Neural progenitor cell (in vitro differentiated cells): Measurements from ENCODE around the gene HECA. TPM values are rescaled to one million over a fixed set of nuclear protein-coding genes. Genes with fewer than 3 reads are reported as not detected.

Source experiments
- DNase-seq: peaks from one replicate; pipeline ENCODE4 v3.0.0-alpha.2; 2016; ENCODE audit warnings: low spot score
- H2AFZ ChIP-seq: fragments of 200-600 bp; sonication (generic); replicated peaks from 2 replicates; pipeline ENCODE4 v1.6.1; 2016; ENCODE audit warnings: antibody characterized with exemption
- H3F3A ChIP-seq: fragments of 200-600 bp; sonication (generic); 2 replicates; pipeline ENCODE4 v1.6.1; 2016; ENCODE audit warnings: antibody characterized with exemption, low read depth
- H3K27ac ChIP-seq: fragments of 200-600 bp; sonication (generic); 2 replicates; pipeline ENCODE4 v1.5.1; 2016; ENCODE audit warnings: mild to moderate bottlenecking
- H3K27me3 ChIP-seq: fragments of 200-600 bp; sonication (generic); 2 replicates; pipeline ENCODE4 v1.6.1; 2016; ENCODE audit warnings: mild to moderate bottlenecking, moderate library complexity
- H3K36me3 ChIP-seq: fragments of 200-600 bp; sonication (generic); 2 replicates; pipeline ENCODE4 v1.5.1; 2016
- H3K4me1 ChIP-seq: fragments of 200-600 bp; sonication (generic); 2 replicates; pipeline ENCODE4 v1.6.1; 2016; ENCODE audit warnings: mixed run types
- H3K4me2 ChIP-seq: fragments of 200-600 bp; sonication (generic); 2 replicates; pipeline ENCODE4 v1.6.1; 2016
- H3K4me3 ChIP-seq: fragments of 200-600 bp; sonication (generic); 2 replicates; pipeline ENCODE4 v1.5.1; 2016
- H3K79me2 ChIP-seq: fragments of 200-600 bp; sonication (generic); 2 replicates; pipeline ENCODE4 v1.6.1; 2016; ENCODE audit warnings: low read depth
- H3K9ac ChIP-seq: fragments of 200-600 bp; sonication (generic); 2 replicates; pipeline ENCODE4 v1.6.1; 2016
- H3K9me3 ChIP-seq: fragments of 200-600 bp; sonication (generic); 2 replicates; pipeline ENCODE4 v1.5.1; 2016; ENCODE audit warnings: low read depth
- H4K20me1 ChIP-seq: fragments of 200-600 bp; sonication (generic); 2 replicates; pipeline ENCODE4 v1.6.1; 2016; ENCODE audit warnings: low read depth
- H3K27ac Mint-ChIP-seq: 3 replicates; pipeline ENCODE4 v1.8.0; 2021; ENCODE audit warnings: mixed read lengths
- H3K27me3 Mint-ChIP-seq: 2 replicates; pipeline ENCODE4 v1.8.0; 2022; ENCODE audit warnings: low read depth, mild to moderate bottlenecking, inconsistent platforms, moderate library complexity, mixed read lengths; ENCODE audit not compliant: insufficient read depth
- H3K36me3 Mint-ChIP-seq: 3 replicates; pipeline ENCODE4 v1.8.0; 2021; ENCODE audit warnings: mixed read lengths
- H3K4me1 Mint-ChIP-seq: 3 replicates; pipeline ENCODE4 v1.8.0; 2021; ENCODE audit warnings: mixed read lengths
- H3K4me3 Mint-ChIP-seq: 3 replicates; pipeline ENCODE4 v1.8.0; 2021; ENCODE audit warnings: mild to moderate bottlenecking, moderate library complexity, mixed read lengths
- H3K9me3 Mint-ChIP-seq: 3 replicates; pipeline ENCODE4 v1.8.0; 2020; ENCODE audit warnings: mixed read lengths
- EZH2 ChIP-seq: fragments of 200-600 bp; sonication (generic); IDR thresholded peaks from 2 replicates; pipeline ENCODE4 v1.6.1; 2017; ENCODE audit warnings: antibody characterized with exemption, mild to moderate bottlenecking, moderate library complexity
- EZH2phosphoT487 ChIP-seq: fragments of 200-600 bp; sonication (generic); IDR thresholded peaks from 2 replicates; pipeline ENCODE4 v1.6.1; 2017; ENCODE audit warnings: antibody characterized with exemption
- total RNA-seq: library from RNA; depleted of rRNA; stranded (reverse); fragments of >200 nt; gene quantifications from 2 replicates; pipeline ENCODE4 v1.2.3, GENCODE V29; 2015; ENCODE audit warnings: low replicate concordance
- TF ChIP-seq, protein P1 (sequence below): fragments of 200-600 bp; sonication (generic); IDR thresholded peaks from 2 replicates; pipeline ENCODE4 v1.5.1; 2017; ENCODE audit warnings: antibody characterized with exemption, mild to moderate bottlenecking

Gene HECA
- total RNA-seq, 1 donor from 2014 or later: 12.7 TPM

DNA sequence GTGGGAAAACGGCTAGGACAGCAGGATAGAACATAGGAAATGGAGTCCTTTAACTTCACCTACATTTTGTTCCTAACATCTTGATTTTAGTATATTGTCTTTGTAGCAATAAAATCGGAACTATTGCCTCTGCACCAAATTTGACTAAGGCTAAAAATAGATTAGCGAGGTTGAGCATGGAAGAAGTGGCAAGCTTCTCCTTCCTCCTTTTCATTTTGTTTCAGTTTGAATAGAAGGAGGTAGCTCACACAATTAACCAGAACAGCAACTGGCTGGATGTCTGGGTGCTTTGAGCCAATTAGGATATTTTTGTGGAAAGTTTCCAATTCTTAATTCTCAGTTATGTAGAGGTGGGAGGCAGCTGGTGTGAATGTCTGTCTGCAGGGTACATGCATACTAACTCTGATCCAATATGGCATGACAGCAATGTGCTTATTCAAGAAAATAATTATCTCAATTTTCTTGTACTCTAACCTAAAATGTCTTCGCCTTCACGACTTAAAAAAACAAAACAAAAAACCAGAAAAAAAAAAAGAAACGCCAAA lies 3.1 kb upstream of the HECA start:
- no peaks in the 10 kb centered on the region for H3K36me3 ChIP-seq
- H3K4me1 Mint-ChIP-seq: peaks cover 10% of the 10 kb centered on the region
- peaks cover 10% of the 10 kb centered on the region for H3K27me3 ChIP-seq
- no peaks in the 10 kb centered on the region for H3K9me3 Mint-ChIP-seq
- TF ChIP-seq, protein P1, sequence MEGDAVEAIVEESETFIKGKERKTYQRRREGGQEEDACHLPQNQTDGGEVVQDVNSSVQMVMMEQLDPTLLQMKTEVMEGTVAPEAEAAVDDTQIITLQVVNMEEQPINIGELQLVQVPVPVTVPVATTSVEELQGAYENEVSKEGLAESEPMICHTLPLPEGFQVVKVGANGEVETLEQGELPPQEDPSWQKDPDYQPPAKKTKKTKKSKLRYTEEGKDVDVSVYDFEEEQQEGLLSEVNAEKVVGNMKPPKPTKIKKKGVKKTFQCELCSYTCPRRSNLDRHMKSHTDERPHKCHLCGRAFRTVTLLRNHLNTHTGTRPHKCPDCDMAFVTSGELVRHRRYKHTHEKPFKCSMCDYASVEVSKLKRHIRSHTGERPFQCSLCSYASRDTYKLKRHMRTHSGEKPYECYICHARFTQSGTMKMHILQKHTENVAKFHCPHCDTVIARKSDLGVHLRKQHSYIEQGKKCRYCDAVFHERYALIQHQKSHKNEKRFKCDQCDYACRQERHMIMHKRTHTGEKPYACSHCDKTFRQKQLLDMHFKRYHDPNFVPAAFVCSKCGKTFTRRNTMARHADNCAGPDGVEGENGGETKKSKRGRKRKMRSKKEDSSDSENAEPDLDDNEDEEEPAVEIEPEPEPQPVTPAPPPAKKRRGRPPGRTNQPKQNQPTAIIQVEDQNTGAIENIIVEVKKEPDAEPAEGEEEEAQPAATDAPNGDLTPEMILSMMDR: no peak
- TF ChIP-seq EZH2 (no peak), EZH2phosphoT487 (no peak)
- H4K20me1 ChIP-seq: no peaks in the 10 kb centered on the region
- peaks cover 3% of the 10 kb centered on the region for H3K36me3 Mint-ChIP-seq
- no peak overlapping the region for H3K9ac ChIP-seq
- no peaks in the 10 kb centered on the region for H3K79me2 ChIP-seq
- DNase-seq: no peak
- no peak overlapping the region for H3K27ac ChIP-seq
- H3K4me2 ChIP-seq: no peak overlapping the region
- no peak overlapping the region for H3K4me3 ChIP-seq
- H3K27me3 Mint-ChIP-seq: peaks cover 12% of the 10 kb centered on the region
- no peak overlapping the region for H2AFZ ChIP-seq
- no peak overlapping the region for H3K4me3 Mint-ChIP-seq
- H3K4me1 ChIP-seq: no peaks in the 10 kb centered on the region
- peaks cover 11% of the 10 kb centered on the region for H3F3A ChIP-seq
- H3K27ac Mint-ChIP-seq: no peak overlapping the region
- no peaks in the 10 kb centered on the region for H3K9me3 ChIP-seq

DNA sequence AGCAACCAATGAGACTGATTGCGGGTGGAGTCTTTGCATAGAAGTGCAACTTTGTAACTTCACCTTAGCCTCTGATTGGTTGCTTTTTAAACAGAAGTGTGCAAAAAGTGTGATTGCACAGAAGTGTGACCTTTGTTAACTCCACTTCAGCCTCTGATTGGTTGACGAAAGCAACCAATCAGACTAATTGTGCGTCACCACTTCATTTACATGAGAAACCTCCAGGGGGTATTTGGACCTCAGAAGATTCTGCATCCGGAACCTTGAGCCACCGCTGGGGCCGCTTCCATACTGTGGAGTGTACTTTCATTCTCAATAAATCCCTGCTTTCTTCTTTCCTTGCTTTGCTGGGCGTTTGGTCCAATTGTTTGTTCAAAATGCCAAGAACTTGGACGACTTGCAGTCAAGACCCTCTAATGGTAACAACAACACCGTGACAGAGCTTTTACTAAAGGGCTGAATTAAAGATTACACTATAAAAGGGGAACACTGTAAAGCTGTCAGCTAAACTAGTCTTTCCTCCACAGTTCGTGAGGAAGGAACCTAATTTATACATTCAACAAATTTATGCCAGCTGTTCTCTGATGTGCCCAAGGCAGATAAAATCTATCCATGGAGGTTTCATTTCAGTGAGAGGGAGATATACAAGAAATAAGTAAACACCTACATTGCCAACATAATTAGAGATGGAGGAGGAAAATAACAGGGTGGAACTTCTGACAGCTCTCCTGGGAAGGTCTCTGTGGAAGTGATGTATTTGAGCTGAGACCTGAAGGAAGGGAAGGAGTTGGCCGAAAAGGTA lies 1.4 kb upstream of the HECA start:
- Histone ChIP-seq H3K27ac (no peak overlapping the region), H3K4me3 (no peak overlapping the region), H3K79me2 (peaks cover 12% of the 10 kb centered on the region), H3K9me3 (no peaks in the 10 kb centered on the region), H2AFZ (no peak overlapping the region), H3K36me3 (no peaks in the 10 kb centered on the region), H3K4me1 (no peaks in the 10 kb centered on the region), H3K27me3 (peaks cover 15% of the 10 kb centered on the region), H3K4me2 (no peak overlapping the region), H4K20me1 (no peaks in the 10 kb centered on the region), H3F3A (peaks cover 11% of the 10 kb centered on the region), H3K9ac (no peak overlapping the region)
- TF ChIP-seq EZH2phosphoT487 (no peak), EZH2 (no peak)
- TF ChIP-seq, protein P1: no peak
- Mint-ChIP-seq H3K27me3 (peaks cover 10% of the 10 kb centered on the region), H3K9me3 (no peaks in the 10 kb centered on the region), H3K27ac (no peak overlapping the region), H3K4me1 (peaks cover 23% of the 10 kb centered on the region), H3K4me3 (peak overlapping the region; percentile 46), H3K36me3 (peaks cover 8% of the 10 kb centered on the region)
- DNase-seq: no peak

DNA sequence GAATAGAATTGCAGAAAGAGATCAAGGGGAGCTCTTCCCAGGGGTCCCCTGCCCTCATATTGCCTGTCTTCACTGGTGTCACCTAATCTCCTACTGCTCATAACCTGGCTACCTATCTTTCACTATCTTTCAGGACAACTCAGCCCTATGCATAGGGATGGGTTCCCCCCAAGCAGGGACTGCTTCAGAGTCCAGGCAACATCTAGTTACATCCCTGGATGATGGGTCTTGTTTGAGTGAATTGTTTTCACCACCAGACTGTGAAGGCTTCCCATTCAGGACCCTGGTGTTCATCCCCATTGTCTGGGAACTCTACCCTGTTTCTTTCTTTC lies 850 bp upstream of the HECA start:
- peaks cover 10% of the 10 kb centered on the region for H3K27me3 Mint-ChIP-seq
- peaks cover 10% of the 10 kb centered on the region for H3K36me3 Mint-ChIP-seq
- H3K4me3 Mint-ChIP-seq: peak overlapping the region; percentile 46
- no peak overlapping the region for H3K9ac ChIP-seq
- H3K9me3 Mint-ChIP-seq: no peaks in the 10 kb centered on the region
- H3K4me2 ChIP-seq: no peak overlapping the region
- H3K27ac Mint-ChIP-seq: no peak overlapping the region
- peaks cover 17% of the 10 kb centered on the region for H3K79me2 ChIP-seq
- H3K4me1 Mint-ChIP-seq: peaks cover 23% of the 10 kb centered on the region
- H2AFZ ChIP-seq: no peak overlapping the region
- TF ChIP-seq EZH2: no peak
- TF ChIP-seq, protein P1: no peak
- TF ChIP-seq EZH2phosphoT487: no peak
- DNase-seq: no peak
- H3K4me1 ChIP-seq: no peaks in the 10 kb centered on the region
- H3K36me3 ChIP-seq: no peaks in the 10 kb centered on the region
- no peak overlapping the region for H3K27ac ChIP-seq
- peaks cover 3% of the 10 kb centered on the region for H4K20me1 ChIP-seq
- peaks cover 11% of the 10 kb centered on the region for H3F3A ChIP-seq
- no peak overlapping the region for H3K4me3 ChIP-seq
- peaks cover 15% of the 10 kb centered on the region for H3K27me3 ChIP-seq
- H3K9me3 ChIP-seq: no peaks in the 10 kb centered on the region
